Measurements from ENCODE around the gene IMPDH1.

GRCh38 chr7:128410451-128410753, 620 bp upstream of the IMPDH1 start:
- TF ChIP-seq CTCF (IDR thresholded peaks at IDR 0.05) = no peak
- no peak for TF ChIP-seq POLR2A (IDR thresholded peaks at IDR 0.05)

All from testis (tissue), 2 donors.